SU-DHL-6 (cell line): ENCODE measurements around the gene PCDHGA4.

ENCODE experiments used
- EZH2phosphoT487 ChIP-seq: fragments of 200-600 bp; sonication (generic), shearing (Covaris generic); conservative IDR thresholded peaks from 2 replicates; pipeline ENCODE4 v1.6.1; 2018; ENCODE audit warnings: mild to moderate bottlenecking, antibody characterized with exemption, low read length, moderate library complexity, mixed read lengths
- TF ChIP-seq, protein P1 (sequence below): fragments of 200-600 bp; sonication (generic); IDR thresholded peaks from one replicate; pipeline ENCODE4 v1.5.1; 2017; ENCODE audit warnings: antibody characterized with exemption, mild to moderate bottlenecking, low read length, moderate library complexity; ENCODE audit not compliant: insufficient read depth, poor library complexity, severe bottlenecking

- TF ChIP-seq, protein P1, sequence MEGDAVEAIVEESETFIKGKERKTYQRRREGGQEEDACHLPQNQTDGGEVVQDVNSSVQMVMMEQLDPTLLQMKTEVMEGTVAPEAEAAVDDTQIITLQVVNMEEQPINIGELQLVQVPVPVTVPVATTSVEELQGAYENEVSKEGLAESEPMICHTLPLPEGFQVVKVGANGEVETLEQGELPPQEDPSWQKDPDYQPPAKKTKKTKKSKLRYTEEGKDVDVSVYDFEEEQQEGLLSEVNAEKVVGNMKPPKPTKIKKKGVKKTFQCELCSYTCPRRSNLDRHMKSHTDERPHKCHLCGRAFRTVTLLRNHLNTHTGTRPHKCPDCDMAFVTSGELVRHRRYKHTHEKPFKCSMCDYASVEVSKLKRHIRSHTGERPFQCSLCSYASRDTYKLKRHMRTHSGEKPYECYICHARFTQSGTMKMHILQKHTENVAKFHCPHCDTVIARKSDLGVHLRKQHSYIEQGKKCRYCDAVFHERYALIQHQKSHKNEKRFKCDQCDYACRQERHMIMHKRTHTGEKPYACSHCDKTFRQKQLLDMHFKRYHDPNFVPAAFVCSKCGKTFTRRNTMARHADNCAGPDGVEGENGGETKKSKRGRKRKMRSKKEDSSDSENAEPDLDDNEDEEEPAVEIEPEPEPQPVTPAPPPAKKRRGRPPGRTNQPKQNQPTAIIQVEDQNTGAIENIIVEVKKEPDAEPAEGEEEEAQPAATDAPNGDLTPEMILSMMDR = no peak
- no peak for TF ChIP-seq EZH2phosphoT487
Measured at GRCh38 chr5:141319202-141319601, 35.6 kb upstream of the PCDHGA4 start.
